ENCODE data around the gene PER3. TPM values are rescaled to one million over a fixed set of nuclear protein-coding genes. Genes with fewer than 3 reads are reported as not detected.

PER3 gene
- total RNA-seq (2022): 3.7 and 3.8 TPM in 2 replicates
- Bru-seq, nascent RNA: percentile 51 among the genes with signal in this experiment
- percentile 38 among the genes with signal in this experiment for BruChase-seq, experiment 1, labeled RNA remaining after a 6-hour chase
- BruChase-seq, experiment 2, labeled RNA remaining after a 2-hour chase: percentile 40 among the genes with signal in this experiment
- long read RNA-seq, partial matches to known transcripts: 0 of 2 reads
- long read RNA-seq, other reads (novel, unspliced or antisense): 2 of 2 reads

DNA sequence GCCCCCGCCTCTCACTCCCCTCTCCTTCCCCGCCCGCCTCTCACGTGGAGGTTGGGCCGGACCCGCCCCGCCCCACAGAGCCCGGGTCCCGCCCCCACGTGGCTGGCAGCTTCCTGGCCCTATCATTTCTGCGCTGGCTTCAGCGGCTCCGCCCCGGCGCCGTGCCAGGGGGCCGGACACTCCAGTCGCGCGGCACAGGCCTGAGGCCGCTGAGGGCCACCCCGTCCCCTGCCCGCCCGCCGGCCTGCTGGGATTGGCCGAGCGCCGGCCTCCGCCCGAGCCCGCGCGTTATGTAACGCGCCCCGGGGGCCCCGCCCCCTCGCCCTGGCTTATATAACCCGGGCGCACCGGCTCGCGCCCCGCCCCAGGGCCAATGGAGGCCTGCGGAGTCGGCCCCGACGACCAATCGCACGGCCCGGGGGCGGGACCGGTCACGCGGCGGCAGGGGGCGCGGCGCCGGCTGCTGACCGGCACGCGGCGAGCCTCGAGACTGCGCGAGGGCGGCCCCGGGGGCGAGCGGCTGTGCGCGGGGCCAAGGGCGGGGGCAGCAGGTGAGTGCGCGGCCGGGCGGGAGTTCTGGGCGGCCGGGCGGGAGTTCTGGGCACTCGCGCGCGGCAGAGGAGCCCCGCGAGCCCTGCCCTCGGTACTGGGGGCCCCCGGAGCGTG is at the start of gene PER3:
TSS of gene PER3 (plus strand) at position 466 of the 666 bp plus-strand sequence. CDS start 587 bp downstream, outside the sequence.
- TF ChIP-seq, protein P1, sequence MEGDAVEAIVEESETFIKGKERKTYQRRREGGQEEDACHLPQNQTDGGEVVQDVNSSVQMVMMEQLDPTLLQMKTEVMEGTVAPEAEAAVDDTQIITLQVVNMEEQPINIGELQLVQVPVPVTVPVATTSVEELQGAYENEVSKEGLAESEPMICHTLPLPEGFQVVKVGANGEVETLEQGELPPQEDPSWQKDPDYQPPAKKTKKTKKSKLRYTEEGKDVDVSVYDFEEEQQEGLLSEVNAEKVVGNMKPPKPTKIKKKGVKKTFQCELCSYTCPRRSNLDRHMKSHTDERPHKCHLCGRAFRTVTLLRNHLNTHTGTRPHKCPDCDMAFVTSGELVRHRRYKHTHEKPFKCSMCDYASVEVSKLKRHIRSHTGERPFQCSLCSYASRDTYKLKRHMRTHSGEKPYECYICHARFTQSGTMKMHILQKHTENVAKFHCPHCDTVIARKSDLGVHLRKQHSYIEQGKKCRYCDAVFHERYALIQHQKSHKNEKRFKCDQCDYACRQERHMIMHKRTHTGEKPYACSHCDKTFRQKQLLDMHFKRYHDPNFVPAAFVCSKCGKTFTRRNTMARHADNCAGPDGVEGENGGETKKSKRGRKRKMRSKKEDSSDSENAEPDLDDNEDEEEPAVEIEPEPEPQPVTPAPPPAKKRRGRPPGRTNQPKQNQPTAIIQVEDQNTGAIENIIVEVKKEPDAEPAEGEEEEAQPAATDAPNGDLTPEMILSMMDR (IDR thresholded peaks at IDR 0.05; ENCODE audit: unreplicated experiment): no peak
- Mint-ChIP-seq H3K4me3 (ENCODE audit: low read depth, unreplicated experiment) (peak within 1 kb of the TSS; percentile 62), H3K4me1 (ENCODE audit: low read depth, unreplicated experiment) (peaks cover 14% of the 10 kb centered on the region), H3K9me3 (ENCODE audit: low read depth, unreplicated experiment) (no peaks in the 10 kb centered on the region), H3K27ac (ENCODE audit: unreplicated experiment) (no peak within 1 kb of the TSS), H3K36me3 (ENCODE audit: insufficient read depth, unreplicated experiment) (peaks cover 21% of the 10 kb centered on the region), H3K27me3 (ENCODE audit: unreplicated experiment) (no peaks in the 10 kb centered on the region)
- no TSS peak for BruUV-seq (replicated peaks)
- intact Hi-C loops (cut with micrococcal nuclease; ENCODE audit: unreplicated experiment): no loop called here
- CTCF ChIA-PET: interaction anchor here (1.0 kb wide), 1 partner anchor 104 kb away, joined by 3 read pairs; no protein-coding TSS in a partner anchor
- peak; percentile 95 for DNase-seq

DNA sequence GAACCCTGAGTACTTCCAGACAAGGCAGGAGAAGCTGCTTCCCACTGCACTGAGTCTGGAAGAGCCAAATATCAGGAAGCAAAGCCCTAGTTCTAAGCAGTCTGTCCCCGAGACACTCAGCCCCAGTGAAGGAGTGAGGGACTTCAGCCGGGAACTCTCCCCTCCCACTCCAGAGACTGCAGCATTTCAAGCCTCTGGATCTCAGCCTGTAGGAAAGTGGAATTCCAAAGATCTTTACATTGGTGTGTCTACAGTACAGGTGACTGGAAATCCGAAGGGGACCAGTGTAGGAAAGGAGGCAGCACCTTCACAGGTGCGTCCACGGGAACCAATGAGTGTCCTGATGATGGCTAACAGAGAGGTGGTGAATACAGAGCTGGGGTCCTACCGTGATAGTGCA is 46.0 kb upstream of the PER3 start:
- no peak for DNase-seq
- intact Hi-C loops (cut with micrococcal nuclease; ENCODE audit: unreplicated experiment): no loop called here
- H3K36me3 Mint-ChIP-seq (ENCODE audit: insufficient read depth, unreplicated experiment): no peaks in the 10 kb centered on the region
- no peaks in the 10 kb centered on the region for H3K27me3 Mint-ChIP-seq (ENCODE audit: unreplicated experiment)
- no peaks in the 10 kb centered on the region for H3K9me3 Mint-ChIP-seq (ENCODE audit: low read depth, unreplicated experiment)
- CTCF ChIA-PET: interaction anchor here (1.0 kb wide), 1 partner anchor 70 kb away, joined by 3 read pairs; no protein-coding TSS in a partner anchor
- TF ChIP-seq, protein P1 (IDR thresholded peaks at IDR 0.05; ENCODE audit: unreplicated experiment): no peak
- no peaks in the 10 kb centered on the region for H3K4me1 Mint-ChIP-seq (ENCODE audit: low read depth, unreplicated experiment)
- H3K27ac Mint-ChIP-seq (ENCODE audit: unreplicated experiment): no peak overlapping the region
- BruUV-seq (replicated peaks): no TSS peak
- H3K4me3 Mint-ChIP-seq (ENCODE audit: low read depth, unreplicated experiment): no peak overlapping the region

DNA sequence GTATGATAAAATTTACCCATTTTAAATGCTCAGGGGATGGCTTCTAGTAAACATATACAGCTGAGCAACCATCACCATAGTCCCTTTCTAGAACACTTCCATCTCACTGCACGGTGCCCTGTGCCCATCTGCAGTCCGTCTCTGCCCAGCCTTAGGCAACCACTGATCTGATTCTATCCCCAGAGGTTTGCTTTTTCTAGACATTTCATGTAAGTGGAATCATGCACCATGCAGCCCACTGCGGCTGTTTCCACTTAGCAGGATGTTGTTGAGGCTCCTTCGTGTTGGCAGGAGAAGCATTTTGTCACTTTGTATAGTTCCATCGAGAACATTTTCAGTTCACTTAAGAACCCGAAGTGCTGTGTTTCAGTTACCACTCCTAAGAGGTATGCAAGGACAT is 40.7 kb upstream of the PER3 start:
- no peak for DNase-seq
- Mint-ChIP-seq H3K4me1 (ENCODE audit: low read depth, unreplicated experiment) (no peaks in the 10 kb centered on the region), H3K36me3 (ENCODE audit: insufficient read depth, unreplicated experiment) (no peaks in the 10 kb centered on the region), H3K27me3 (ENCODE audit: unreplicated experiment) (no peaks in the 10 kb centered on the region), H3K27ac (ENCODE audit: unreplicated experiment) (no peak overlapping the region), H3K9me3 (ENCODE audit: low read depth, unreplicated experiment) (no peaks in the 10 kb centered on the region), H3K4me3 (ENCODE audit: low read depth, unreplicated experiment) (no peak overlapping the region)
- no TSS peak for BruUV-seq (replicated peaks)
- TF ChIP-seq, protein P1 (IDR thresholded peaks at IDR 0.05; ENCODE audit: unreplicated experiment): no peak
- intact Hi-C loops (cut with micrococcal nuclease; ENCODE audit: unreplicated experiment): no loop called here
- CTCF ChIA-PET: interaction anchor here (0.7 kb wide), 1 partner anchor 65 kb away, joined by 4 read pairs; no protein-coding TSS in a partner anchor

DNA sequence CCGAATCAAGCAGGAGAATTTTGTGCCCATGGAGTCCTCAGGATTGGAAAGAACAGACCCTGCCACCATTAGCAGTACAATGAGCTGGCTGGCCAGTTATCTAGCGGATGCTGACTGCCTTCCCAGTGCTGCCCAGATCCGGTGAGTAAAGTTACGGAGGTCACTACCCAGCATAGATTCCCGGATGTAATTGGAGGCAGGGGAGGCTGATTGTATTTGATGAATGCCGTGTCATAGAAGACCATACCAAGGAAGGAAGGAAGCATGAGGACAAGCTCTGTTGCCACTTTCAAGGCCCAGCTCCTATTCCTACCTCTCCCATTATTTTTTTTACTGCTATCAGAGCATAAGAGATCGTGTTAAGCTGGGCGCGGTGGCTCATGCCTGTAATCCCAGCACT is 39.2 kb upstream of the PER3 start:
- Mint-ChIP-seq H3K4me3 (ENCODE audit: low read depth, unreplicated experiment) (no peak overlapping the region), H3K27me3 (ENCODE audit: unreplicated experiment) (no peaks in the 10 kb centered on the region), H3K9me3 (ENCODE audit: low read depth, unreplicated experiment) (no peaks in the 10 kb centered on the region), H3K27ac (ENCODE audit: unreplicated experiment) (no peak overlapping the region), H3K36me3 (ENCODE audit: insufficient read depth, unreplicated experiment) (no peaks in the 10 kb centered on the region), H3K4me1 (ENCODE audit: low read depth, unreplicated experiment) (no peaks in the 10 kb centered on the region)
- no TSS peak for BruUV-seq (replicated peaks)
- CTCF ChIA-PET: no interaction called here
- TF ChIP-seq, protein P1 (IDR thresholded peaks at IDR 0.05; ENCODE audit: unreplicated experiment): no peak
- intact Hi-C loops (cut with micrococcal nuclease; ENCODE audit: unreplicated experiment): no loop called here
- DNase-seq: no peak

Data from Calu3 (cell line).